ENCODE results near the gene NRCAM. TPM values are rescaled to one million over a fixed set of nuclear protein-coding genes. Genes with fewer than 3 reads are reported as not detected.

The NRCAM gene
- total and polyA plus RNA-seq, 7 donors, result 1.3 to 3.9 (median 1.8) TPM; not detected in 2

GRCh38 chr7:108267615-108268014, 188.6 kb downstream of the NRCAM start:
- H3K36me3 ChIP-seq, result no peaks in the 10 kb centered on the region
- H3K4me3 ChIP-seq, result no peak overlapping the region
- no peak overlapping the region for H3K27ac ChIP-seq
- TF ChIP-seq POLR2A (IDR thresholded peaks at IDR 0.05) (no peak), POLR2AphosphoS5 (IDR thresholded peaks at IDR 0.05) (no peak)
- TF ChIP-seq, protein P1, sequence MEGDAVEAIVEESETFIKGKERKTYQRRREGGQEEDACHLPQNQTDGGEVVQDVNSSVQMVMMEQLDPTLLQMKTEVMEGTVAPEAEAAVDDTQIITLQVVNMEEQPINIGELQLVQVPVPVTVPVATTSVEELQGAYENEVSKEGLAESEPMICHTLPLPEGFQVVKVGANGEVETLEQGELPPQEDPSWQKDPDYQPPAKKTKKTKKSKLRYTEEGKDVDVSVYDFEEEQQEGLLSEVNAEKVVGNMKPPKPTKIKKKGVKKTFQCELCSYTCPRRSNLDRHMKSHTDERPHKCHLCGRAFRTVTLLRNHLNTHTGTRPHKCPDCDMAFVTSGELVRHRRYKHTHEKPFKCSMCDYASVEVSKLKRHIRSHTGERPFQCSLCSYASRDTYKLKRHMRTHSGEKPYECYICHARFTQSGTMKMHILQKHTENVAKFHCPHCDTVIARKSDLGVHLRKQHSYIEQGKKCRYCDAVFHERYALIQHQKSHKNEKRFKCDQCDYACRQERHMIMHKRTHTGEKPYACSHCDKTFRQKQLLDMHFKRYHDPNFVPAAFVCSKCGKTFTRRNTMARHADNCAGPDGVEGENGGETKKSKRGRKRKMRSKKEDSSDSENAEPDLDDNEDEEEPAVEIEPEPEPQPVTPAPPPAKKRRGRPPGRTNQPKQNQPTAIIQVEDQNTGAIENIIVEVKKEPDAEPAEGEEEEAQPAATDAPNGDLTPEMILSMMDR (IDR thresholded peaks at IDR 0.05), result no peak
- no peak for DNase-seq
- WGBS, 2 donors, result 96 to 97% methylated on average over 1 of the region's 1 CpG
- intact Hi-C loops (cut with DNase I), result no loop called here
- H3K9me3 ChIP-seq, result no peaks in the 10 kb centered on the region
- no peaks in the 10 kb centered on the region for H3K27me3 ChIP-seq
- no peaks in the 10 kb centered on the region for H3K4me1 ChIP-seq

- no peak for DNase-seq
- TF ChIP-seq POLR2A (IDR thresholded peaks at IDR 0.05) (no peak), POLR2AphosphoS5 (IDR thresholded peaks at IDR 0.05) (no peak), EP300 (IDR thresholded peaks at IDR 0.05) (no peak)
- TF ChIP-seq, protein P1 (IDR thresholded peaks at IDR 0.05), result no peak
- Histone ChIP-seq H3K4me1 (no peaks in the 10 kb centered on the region), H3K27me3 (no peaks in the 10 kb centered on the region), H3K27ac (no peak overlapping the region), H3K9me3 (no peaks in the 10 kb centered on the region), H3K4me3 (no peak overlapping the region), H3K36me3 (no peaks in the 10 kb centered on the region)
- intact Hi-C loops (cut with DNase I), result no loop called here
- WGBS, 2 donors, result 61 to 76% methylated on average over 3 of the region's 3 CpGs
Observed at GRCh38 chr7:108266491-108266890, 189.7 kb downstream of the NRCAM start.

GRCh38 chr7:108266035-108266434, 190.2 kb downstream of the NRCAM start:
- no peaks in the 10 kb centered on the region for H3K9me3 ChIP-seq
- DNase-seq, result no peak
- H3K4me1 ChIP-seq, result no peaks in the 10 kb centered on the region
- H3K36me3 ChIP-seq, result no peaks in the 10 kb centered on the region
- H3K27ac ChIP-seq, result no peak overlapping the region
- no peak overlapping the region for H3K4me3 ChIP-seq
- TF ChIP-seq, protein P1 (IDR thresholded peaks at IDR 0.05), result no peak
- TF ChIP-seq EP300 (IDR thresholded peaks at IDR 0.05) (no peak), POLR2AphosphoS5 (IDR thresholded peaks at IDR 0.05) (no peak), POLR2A (IDR thresholded peaks at IDR 0.05) (no peak)
- no peaks in the 10 kb centered on the region for H3K27me3 ChIP-seq
- intact Hi-C loops (cut with DNase I), result no loop called here

DNA sequence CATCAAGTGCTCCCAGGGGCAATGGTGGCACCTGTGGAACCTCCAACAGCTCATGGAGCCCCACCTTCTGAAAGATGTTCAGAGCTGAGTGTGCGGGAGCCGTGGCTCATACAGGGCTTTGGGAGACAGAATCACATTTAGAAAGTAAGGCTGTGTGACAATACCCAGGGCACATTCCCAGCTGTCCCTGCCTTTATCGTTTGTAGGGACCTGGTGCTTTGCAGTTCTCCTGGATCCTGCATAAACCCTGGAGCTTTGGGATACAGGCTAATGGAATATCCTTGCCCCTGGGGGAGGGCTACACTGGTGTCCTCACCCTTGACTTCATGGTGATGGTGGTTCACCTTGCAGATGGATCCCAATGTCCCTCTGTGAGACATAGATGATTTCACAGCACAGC, 191.2 kb downstream of the NRCAM start:
- intact Hi-C loops (cut with DNase I), result no loop called here
- Histone ChIP-seq H3K27ac (no peak overlapping the region), H3K36me3 (no peaks in the 10 kb centered on the region), H3K4me1 (no peaks in the 10 kb centered on the region), H3K9me3 (no peaks in the 10 kb centered on the region), H3K27me3 (no peaks in the 10 kb centered on the region), H3K4me3 (no peak overlapping the region)
- DNase-seq, result no peak
- WGBS, 2 donors, result 91 to 92% methylated on average over 3 of the region's 3 CpGs
- TF ChIP-seq POLR2A (IDR thresholded peaks at IDR 0.05), result no peak
- TF ChIP-seq POLR2AphosphoS5 (IDR thresholded peaks at IDR 0.05), result no peak
- TF ChIP-seq EP300 (IDR thresholded peaks at IDR 0.05), result no peak
- TF ChIP-seq, protein P1 (IDR thresholded peaks at IDR 0.05), result no peak

DNA sequence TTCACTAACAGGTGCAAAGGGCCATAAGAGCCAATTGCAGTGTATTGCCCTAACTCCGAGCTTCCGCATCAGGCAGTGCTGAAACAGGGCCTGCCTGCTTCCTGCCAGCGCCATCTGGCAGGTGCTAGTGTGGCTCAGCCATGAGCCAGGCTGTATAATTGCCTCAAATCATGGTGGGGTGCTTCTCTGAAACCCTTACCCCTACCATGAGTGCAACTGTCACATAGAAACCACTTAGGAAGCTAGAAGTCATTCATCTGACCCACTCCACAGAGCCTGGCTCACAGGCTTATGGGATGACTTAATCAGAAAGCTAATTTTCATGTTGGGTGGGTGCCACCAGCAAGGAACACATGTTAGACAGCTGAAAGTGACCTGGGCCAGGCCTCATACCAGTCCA, 192.8 kb downstream of the NRCAM start:
- intact Hi-C loops (cut with DNase I), result no loop called here
- no peak overlapping the region for H3K27ac ChIP-seq
- H3K9me3 ChIP-seq, result no peaks in the 10 kb centered on the region
- TF ChIP-seq POLR2AphosphoS5 (IDR thresholded peaks at IDR 0.05), result no peak
- no peak for TF ChIP-seq EP300 (IDR thresholded peaks at IDR 0.05)
- no peak overlapping the region for H3K4me3 ChIP-seq
- WGBS, 2 donors, result 20 to 50% methylated on average over 3 of the region's 3 CpGs
- H3K36me3 ChIP-seq, result no peaks in the 10 kb centered on the region
- no peak for DNase-seq
- H3K4me1 ChIP-seq, result no peaks in the 10 kb centered on the region
- no peaks in the 10 kb centered on the region for H3K27me3 ChIP-seq

Data from sigmoid colon (tissue), 7 donors.